ENCODE data around the gene EPHB4. TPM values are rescaled to one million over a fixed set of nuclear protein-coding genes. Genes with fewer than 3 reads are reported as not detected.

The EPHB4 gene
- total and polyA plus RNA-seq, 2 experiments from 2014 or later, result 29.5 to 53.6 TPM

DNA sequence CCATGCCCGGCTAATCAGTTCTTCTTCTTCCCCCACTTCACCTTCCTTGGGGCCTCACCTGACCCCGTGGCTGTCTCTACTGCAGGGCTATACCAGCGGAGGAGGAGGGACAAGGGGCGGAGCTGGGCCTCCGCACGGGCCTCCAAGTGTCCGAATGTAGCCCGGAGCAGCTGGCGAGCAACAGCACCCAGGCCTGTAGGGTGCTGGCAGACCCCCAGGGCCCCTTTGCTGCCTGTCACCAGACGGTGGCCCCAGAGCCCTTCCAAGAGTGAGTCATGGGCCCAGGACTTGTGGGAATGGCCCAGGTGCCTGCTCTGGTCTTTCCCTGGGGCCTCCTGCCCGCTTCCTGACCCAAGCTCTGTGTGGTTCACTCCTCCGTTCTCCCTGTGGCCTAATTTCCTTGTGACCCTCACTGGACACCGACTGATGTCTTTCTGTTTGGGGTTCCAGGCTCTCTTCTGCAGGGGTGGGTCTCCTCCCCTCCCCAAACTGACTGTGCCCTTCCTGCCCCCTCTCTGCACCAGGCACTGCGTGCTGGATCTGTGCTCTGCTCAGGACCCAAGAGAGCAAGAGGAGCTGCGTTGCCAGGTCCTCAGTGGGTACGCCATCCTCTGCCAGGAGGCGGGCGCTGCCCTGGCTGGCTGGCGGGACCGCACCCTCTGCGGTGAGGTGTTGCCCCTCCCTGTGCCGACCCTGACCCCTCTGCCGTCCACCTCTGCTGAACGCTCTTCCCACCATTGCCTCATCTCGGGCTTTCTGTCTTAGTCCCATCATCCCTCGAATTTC, 35.2 kb downstream of the EPHB4 start:
- H3K4me3 ChIP-seq, result no peak overlapping the region
- DNase-seq (ENCODE audit: low read depth in 1 of 2, low spot score in 1 of 2), result no peak
- H3K27ac ChIP-seq, result no peak overlapping the region
- no peak for TF ChIP-seq CTCF (IDR thresholded peaks at IDR 0.05; ENCODE audit: low read depth, low read length)
- H3K36me3 ChIP-seq, result no peaks in the 10 kb centered on the region
- H3K4me1 ChIP-seq (ENCODE audit: low read depth), result no peaks in the 10 kb centered on the region
- H3K9me3 ChIP-seq (ENCODE audit: low read depth), result no peaks in the 10 kb centered on the region
- H3K27me3 ChIP-seq, result no peaks in the 10 kb centered on the region

- no peaks in the 10 kb centered on the region for H3K4me1 ChIP-seq (ENCODE audit: low read depth)
- H3K27ac ChIP-seq, result no peak overlapping the region
- no peaks in the 10 kb centered on the region for H3K36me3 ChIP-seq
- H3K9me3 ChIP-seq (ENCODE audit: low read depth), result no peaks in the 10 kb centered on the region
- H3K27me3 ChIP-seq, result no peaks in the 10 kb centered on the region
- DNase-seq (ENCODE audit: low read depth in 1 of 2, low spot score in 1 of 2), result no peak
- no peak overlapping the region for H3K4me3 ChIP-seq
- no peak for TF ChIP-seq CTCF (IDR thresholded peaks at IDR 0.05; ENCODE audit: low read depth, low read length)
Measured at GRCh38 chr7:100789055-100789454, 38.3 kb downstream of the EPHB4 start.

- no peak overlapping the region for H3K27ac ChIP-seq
- no peaks in the 10 kb centered on the region for H3K36me3 ChIP-seq
- no peak overlapping the region for H3K4me3 ChIP-seq
- no peak for TF ChIP-seq CTCF (IDR thresholded peaks at IDR 0.05; ENCODE audit: low read depth, low read length)
- H3K4me1 ChIP-seq (ENCODE audit: low read depth), result no peaks in the 10 kb centered on the region
- H3K9me3 ChIP-seq (ENCODE audit: low read depth), result no peaks in the 10 kb centered on the region
- no peaks in the 10 kb centered on the region for H3K27me3 ChIP-seq
- no peak for DNase-seq (ENCODE audit: low read depth in 1 of 2, low spot score in 1 of 2)
Measured at GRCh38 chr7:100786323-100786722, 41.0 kb downstream of the EPHB4 start.

- H3K4me1 ChIP-seq (ENCODE audit: low read depth), result no peaks in the 10 kb centered on the region
- H3K27ac ChIP-seq, result no peak overlapping the region
- no peaks in the 10 kb centered on the region for H3K36me3 ChIP-seq
- H3K9me3 ChIP-seq (ENCODE audit: low read depth), result no peaks in the 10 kb centered on the region
- no peaks in the 10 kb centered on the region for H3K27me3 ChIP-seq
- no peak for DNase-seq (ENCODE audit: low read depth in 1 of 2, low spot score in 1 of 2)
- no peak overlapping the region for H3K4me3 ChIP-seq
- TF ChIP-seq CTCF (IDR thresholded peaks at IDR 0.05; ENCODE audit: low read depth, low read length), result no peak
Measured at GRCh38 chr7:100785878-100786277, 41.4 kb downstream of the EPHB4 start.

DNA sequence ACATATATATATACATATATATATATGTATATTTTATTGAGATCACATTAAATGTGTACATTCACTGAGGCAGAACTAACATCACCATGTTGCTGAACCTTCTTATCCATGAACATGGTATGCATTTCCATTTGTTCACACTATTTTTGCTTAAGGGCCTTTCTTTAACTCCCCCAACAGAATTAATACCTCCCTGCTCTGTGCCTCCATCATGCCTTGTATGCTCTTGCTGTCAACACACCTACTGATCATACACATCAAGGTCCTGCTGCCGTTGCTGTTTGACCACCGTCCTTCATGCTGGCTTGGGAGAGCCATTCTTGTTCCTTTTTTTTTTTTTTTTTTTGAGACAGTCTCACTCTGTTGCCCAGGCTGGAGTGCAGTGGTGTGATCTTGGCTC, 43.5 kb downstream of the EPHB4 start:
- H3K36me3 ChIP-seq, result no peaks in the 10 kb centered on the region
- H3K4me1 ChIP-seq (ENCODE audit: low read depth), result no peaks in the 10 kb centered on the region
- no peak overlapping the region for H3K4me3 ChIP-seq
- TF ChIP-seq CTCF (IDR thresholded peaks at IDR 0.05; ENCODE audit: low read depth, low read length), result no peak
- no peaks in the 10 kb centered on the region for H3K9me3 ChIP-seq (ENCODE audit: low read depth)
- H3K27me3 ChIP-seq, result no peaks in the 10 kb centered on the region
- no peak for DNase-seq (ENCODE audit: low read depth in 1 of 2, low spot score in 1 of 2)
- H3K27ac ChIP-seq, result no peak overlapping the region
